GM12875 (cell line): Measurements from ENCODE around the gene CLSTN2.

Source experiments
- H3K4me3 ChIP-seq: one replicate; pipeline ENCODE4 v1.5.1; 2011; ENCODE audit warnings: low read depth, low read length, control low read depth
- TF ChIP-seq, protein P1 (sequence below): IDR thresholded peaks from 2 replicates; pipeline ENCODE4 v1.5.1; 2011; ENCODE audit warnings: low read depth, mild to moderate bottlenecking, control low read depth, inconsistent platforms, low read length, moderate library complexity, borderline replicate concordance; ENCODE audit not compliant: insufficient read depth

Gene CLSTN2

DNA sequence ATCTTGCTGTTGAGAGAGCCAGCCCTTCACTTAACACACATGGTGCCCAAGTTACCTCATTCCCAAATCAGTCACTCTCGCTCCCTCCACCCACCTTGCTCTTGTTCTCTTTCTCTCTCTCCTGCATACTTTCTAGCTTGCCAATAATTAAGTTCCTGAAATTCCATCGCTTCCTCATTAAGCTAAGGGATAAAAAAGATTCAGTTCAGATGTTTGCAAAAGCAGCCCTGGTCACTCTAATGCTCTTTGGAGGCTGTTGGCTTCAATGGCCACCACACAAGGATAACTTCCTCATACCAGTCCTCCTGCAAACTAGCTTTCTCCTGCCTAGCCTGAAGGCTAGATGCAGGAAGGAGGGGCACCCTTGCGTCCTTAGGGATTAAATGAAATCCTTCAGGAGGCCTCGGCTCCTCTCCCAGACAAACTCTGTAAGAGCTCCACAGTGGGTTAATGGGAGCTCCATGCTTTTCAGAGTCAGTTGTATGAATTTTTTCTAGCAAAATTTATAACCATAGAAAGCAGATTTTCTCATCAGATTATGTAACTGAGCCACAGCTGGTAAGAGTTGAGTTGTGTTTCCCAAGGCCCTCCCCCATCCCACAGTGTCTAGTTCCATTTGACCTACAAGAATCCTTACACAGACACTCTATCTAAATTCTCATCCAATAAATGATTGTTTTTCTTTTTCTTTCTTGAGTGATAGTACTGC is 566.2 kb downstream of the CLSTN2 start:
- no peak overlapping the region for H3K4me3 ChIP-seq
- TF ChIP-seq, protein P1, sequence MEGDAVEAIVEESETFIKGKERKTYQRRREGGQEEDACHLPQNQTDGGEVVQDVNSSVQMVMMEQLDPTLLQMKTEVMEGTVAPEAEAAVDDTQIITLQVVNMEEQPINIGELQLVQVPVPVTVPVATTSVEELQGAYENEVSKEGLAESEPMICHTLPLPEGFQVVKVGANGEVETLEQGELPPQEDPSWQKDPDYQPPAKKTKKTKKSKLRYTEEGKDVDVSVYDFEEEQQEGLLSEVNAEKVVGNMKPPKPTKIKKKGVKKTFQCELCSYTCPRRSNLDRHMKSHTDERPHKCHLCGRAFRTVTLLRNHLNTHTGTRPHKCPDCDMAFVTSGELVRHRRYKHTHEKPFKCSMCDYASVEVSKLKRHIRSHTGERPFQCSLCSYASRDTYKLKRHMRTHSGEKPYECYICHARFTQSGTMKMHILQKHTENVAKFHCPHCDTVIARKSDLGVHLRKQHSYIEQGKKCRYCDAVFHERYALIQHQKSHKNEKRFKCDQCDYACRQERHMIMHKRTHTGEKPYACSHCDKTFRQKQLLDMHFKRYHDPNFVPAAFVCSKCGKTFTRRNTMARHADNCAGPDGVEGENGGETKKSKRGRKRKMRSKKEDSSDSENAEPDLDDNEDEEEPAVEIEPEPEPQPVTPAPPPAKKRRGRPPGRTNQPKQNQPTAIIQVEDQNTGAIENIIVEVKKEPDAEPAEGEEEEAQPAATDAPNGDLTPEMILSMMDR, result no peak

DNA sequence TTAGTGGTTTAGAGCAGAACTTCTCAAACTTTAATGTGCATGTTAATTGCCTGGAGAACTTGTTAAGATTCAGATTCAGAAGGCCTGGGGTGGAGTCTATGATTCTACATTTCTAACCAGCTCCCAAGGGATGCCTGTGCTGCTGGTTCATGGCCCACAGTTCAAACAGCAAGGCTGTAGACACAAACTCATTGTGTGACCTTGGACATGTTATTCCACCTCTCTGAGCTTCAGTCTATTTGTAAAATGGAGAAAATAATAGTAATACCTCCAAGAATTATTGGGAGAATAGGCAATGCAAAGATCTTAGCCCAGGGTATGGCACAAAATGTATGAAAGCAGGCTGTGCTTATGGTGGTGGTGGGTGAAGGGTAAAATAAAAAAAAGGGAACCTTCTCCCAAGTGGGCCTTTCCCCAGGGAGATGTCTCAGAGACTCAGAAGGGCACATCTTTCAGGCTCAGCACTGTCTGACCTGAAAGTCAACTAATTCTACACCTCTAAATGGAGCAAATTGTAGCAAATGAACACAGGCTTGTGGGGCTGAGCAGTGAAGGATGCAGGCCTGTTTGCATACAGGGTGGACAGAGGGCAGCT is 566.9 kb downstream of the CLSTN2 start:
- TF ChIP-seq, protein P1, result no peak
- no peak overlapping the region for H3K4me3 ChIP-seq

DNA sequence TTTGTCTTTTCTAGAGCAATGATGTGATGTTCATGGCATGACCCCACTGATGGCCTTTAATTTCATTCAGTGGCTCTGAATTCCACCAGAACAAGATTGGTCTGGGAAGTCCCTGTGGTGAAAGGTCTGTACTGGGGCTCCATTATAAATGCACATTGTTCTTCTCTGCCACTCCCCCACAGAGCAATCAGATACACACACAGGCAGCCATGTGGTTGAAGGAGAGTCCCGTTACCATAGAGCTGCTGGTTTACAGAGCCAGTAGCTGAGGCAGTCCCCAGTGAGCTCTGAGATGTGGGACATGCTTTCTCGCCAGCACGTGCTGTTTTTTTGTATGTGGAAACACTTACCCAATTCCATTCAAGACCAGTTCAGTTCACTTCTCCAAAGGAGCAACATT is 570.2 kb downstream of the CLSTN2 start:
- TF ChIP-seq, protein P1, result no peak
- H3K4me3 ChIP-seq, result no peak overlapping the region

GRCh38 chr3:140505876-140506275 is 570.9 kb downstream of the CLSTN2 start:
- H3K4me3 ChIP-seq, result no peak overlapping the region
- TF ChIP-seq, protein P1, result no peak

DNA sequence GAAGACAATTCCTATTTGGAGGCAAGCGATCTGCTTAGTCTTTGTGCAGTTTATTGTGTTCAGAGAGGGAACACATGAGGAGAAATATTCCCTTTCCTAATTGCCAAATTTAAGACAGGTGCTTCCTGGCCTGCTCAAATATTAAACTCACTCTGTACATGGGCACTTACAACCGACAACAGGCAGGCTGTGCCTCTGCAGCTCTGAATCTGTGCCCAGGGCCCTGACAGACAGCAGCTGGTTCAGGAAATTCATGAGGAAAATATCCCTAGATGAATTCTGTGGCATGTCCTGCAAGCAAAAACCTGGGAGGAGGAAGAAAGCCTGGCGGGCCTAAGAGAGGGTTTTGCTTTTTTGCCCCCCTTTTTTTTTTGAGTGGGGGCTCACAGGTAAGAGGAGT is 573.6 kb downstream of the CLSTN2 start:
- no peak overlapping the region for H3K4me3 ChIP-seq
- TF ChIP-seq, protein P1, result no peak

- no peak overlapping the region for H3K4me3 ChIP-seq
- TF ChIP-seq, protein P1, result no peak
Measured at GRCh38 chr3:140509534-140509933, 574.5 kb downstream of the CLSTN2 start.

- H3K4me3 ChIP-seq, result no peak overlapping the region
- TF ChIP-seq, protein P1, result no peak
Measured at GRCh38 chr3:140510303-140510861, 575.4 kb downstream of the CLSTN2 start.
